Parathyroid adenoma (tissue), 2 donors: Measurements from ENCODE around the gene SPOPL.

Source experiments
- H2AFZ ChIP-seq: fragments of 300-600 bp; sonication (generic); one replicate; pipeline ENCODE4 v1.7.0; 2017; ENCODE audit warnings: antibody characterized with exemption, mild to moderate bottlenecking
- H3K27ac ChIP-seq: fragments of 300-600 bp; sonication (generic); one replicate; pipeline ENCODE4 v1.7.0; 2017
- H3K27me3 ChIP-seq: fragments of 300-600 bp; sonication (generic); one replicate; pipeline ENCODE4 v1.7.0; 2017; ENCODE audit warnings: low read length; ENCODE audit not compliant: control insufficient read depth, insufficient read depth
- H3K36me3 ChIP-seq: fragments of 300-600 bp; sonication (generic); one replicate; pipeline ENCODE4 v1.7.0; 2017; ENCODE audit warnings: low read length; ENCODE audit not compliant: control insufficient read depth, insufficient read depth
- H3K4me1 ChIP-seq: fragments of 300-600 bp; sonication (generic); one replicate; pipeline ENCODE4 v1.7.0; 2017; ENCODE audit warnings: control low read depth
- H3K4me2 ChIP-seq: fragments of 300-600 bp; sonication (generic); one replicate; pipeline ENCODE4 v1.7.0; 2017; ENCODE audit warnings: low read length
- H3K4me3 ChIP-seq: fragments of 300-600 bp; sonication (generic); one replicate; pipeline ENCODE4 v1.7.0; 2017; ENCODE audit warnings: low read depth, low read length
- H3K79me2 ChIP-seq: fragments of 300-600 bp; sonication (generic); one replicate; pipeline ENCODE4 v1.7.0; 2017; ENCODE audit warnings: control low read depth
- H3K9ac ChIP-seq: fragments of 300-600 bp; sonication (generic); one replicate; pipeline ENCODE4 v1.7.0; 2017; ENCODE audit warnings: mild to moderate bottlenecking
- H3K9me3 ChIP-seq: fragments of 300-600 bp; sonication (generic); one replicate; pipeline ENCODE4 v1.7.0; 2017; ENCODE audit warnings: low read length; ENCODE audit not compliant: control insufficient read depth
- TF ChIP-seq, protein P1 (sequence below): fragments of 300-600 bp; sonication (generic); IDR thresholded peaks from one replicate; pipeline ENCODE4 v1.7.0; 2017; ENCODE audit warnings: antibody characterized with exemption, mild to moderate bottlenecking
- donor health status: primary hyperparathyroidism.

Gene SPOPL

DNA sequence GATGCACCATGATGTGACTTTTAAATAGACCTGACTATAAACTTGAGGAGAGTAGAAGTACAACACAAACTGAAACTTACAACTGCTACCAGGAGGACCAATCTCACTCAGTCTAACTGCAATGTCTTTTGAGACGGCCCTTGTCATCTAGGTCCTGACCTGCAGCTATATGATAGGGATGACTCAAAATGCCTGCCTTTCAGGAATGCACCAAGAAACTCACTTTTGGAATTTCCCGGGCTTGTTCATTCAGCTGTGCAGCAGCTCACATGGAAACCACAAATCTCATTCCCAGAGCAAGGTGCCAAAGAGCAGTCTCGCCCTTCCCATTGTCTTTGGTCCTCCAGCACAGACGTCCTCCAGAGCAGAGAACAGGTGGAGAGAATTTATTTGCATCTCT lies 113.7 kb downstream of the SPOPL start:
- H3K9ac ChIP-seq = no peak overlapping the region
- H3K4me3 ChIP-seq = no peak overlapping the region
- TF ChIP-seq, protein P1, sequence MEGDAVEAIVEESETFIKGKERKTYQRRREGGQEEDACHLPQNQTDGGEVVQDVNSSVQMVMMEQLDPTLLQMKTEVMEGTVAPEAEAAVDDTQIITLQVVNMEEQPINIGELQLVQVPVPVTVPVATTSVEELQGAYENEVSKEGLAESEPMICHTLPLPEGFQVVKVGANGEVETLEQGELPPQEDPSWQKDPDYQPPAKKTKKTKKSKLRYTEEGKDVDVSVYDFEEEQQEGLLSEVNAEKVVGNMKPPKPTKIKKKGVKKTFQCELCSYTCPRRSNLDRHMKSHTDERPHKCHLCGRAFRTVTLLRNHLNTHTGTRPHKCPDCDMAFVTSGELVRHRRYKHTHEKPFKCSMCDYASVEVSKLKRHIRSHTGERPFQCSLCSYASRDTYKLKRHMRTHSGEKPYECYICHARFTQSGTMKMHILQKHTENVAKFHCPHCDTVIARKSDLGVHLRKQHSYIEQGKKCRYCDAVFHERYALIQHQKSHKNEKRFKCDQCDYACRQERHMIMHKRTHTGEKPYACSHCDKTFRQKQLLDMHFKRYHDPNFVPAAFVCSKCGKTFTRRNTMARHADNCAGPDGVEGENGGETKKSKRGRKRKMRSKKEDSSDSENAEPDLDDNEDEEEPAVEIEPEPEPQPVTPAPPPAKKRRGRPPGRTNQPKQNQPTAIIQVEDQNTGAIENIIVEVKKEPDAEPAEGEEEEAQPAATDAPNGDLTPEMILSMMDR = no peak
- H2AFZ ChIP-seq = no peak overlapping the region
- no peaks in the 10 kb centered on the region for H3K36me3 ChIP-seq
- no peaks in the 10 kb centered on the region for H3K4me1 ChIP-seq
- H3K4me2 ChIP-seq = no peak overlapping the region
- H3K27me3 ChIP-seq = no peaks in the 10 kb centered on the region
- H3K9me3 ChIP-seq = no peaks in the 10 kb centered on the region
- H3K79me2 ChIP-seq = no peaks in the 10 kb centered on the region
- no peak overlapping the region for H3K27ac ChIP-seq

DNA sequence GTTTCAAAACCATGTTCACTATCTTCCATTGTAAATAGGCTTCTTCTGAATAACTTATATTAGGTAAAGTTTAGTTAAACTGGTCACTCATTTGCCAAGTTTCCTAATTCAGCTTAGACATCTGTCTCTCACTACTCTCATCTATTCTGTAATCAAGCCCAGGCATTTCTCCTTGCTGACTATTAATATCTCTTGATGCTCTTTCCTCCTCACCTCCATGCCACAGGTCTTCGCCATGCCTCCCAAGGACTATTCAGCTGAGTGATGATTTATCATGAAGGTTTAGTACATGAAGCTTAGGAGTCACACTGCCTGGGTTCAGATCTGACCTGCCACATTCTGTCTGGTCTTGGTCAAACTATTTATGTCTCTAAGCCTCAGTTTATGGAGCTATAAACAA lies 115.5 kb downstream of the SPOPL start:
- Histone ChIP-seq H2AFZ (no peak overlapping the region), H3K27ac (no peak overlapping the region), H3K79me2 (no peaks in the 10 kb centered on the region), H3K4me2 (no peak overlapping the region), H3K27me3 (no peaks in the 10 kb centered on the region), H3K4me1 (no peaks in the 10 kb centered on the region), H3K36me3 (no peaks in the 10 kb centered on the region), H3K4me3 (no peak overlapping the region), H3K9me3 (no peaks in the 10 kb centered on the region), H3K9ac (no peak overlapping the region)
- TF ChIP-seq, protein P1 = no peak

DNA sequence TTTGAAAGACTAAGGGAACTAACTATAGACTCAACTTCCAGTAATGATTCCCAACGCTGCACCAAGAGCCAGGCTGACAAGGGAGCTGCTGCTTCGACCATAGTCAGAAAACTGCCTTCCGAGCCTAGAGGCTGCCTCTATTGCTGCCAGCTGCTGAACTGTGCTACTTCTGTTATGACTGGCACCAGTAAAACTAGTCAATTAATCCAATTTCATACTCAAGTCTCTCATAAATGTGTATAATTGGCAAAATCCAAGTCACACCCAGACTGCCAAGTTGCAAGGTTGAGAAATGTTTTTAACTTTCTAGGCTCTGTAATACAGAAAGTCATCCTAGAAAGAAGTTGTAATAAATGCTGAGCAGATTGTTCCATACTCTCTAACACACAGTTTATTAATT lies 117.4 kb downstream of the SPOPL start:
- TF ChIP-seq, protein P1 = no peak

DNA sequence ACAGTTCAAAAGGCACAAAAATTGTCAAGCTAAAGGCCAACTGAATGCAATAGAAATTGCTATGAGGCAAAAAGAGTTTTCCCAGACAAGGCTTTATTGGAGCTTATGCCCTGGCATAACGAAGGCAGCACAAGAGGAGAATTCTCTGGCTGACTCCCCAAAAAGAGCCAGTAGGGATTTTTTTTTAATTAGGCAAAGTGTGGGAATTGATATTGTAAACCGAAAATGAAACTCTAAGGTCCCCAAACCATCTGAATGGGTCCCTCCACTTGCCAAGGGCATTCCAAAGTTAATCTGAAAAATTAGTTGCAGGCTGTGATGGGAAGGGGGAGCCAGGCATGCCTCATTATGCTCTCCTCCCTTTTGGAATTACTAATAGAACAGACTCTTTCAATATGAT lies 118.9 kb downstream of the SPOPL start:
- H3K36me3 ChIP-seq = no peaks in the 10 kb centered on the region

More for the DNA sequence above, 117.4 kb downstream of the SPOPL start:
- H2AFZ ChIP-seq = no peak overlapping the region
- H3K27ac ChIP-seq = no peak overlapping the region
- H3K27me3 ChIP-seq = no peaks in the 10 kb centered on the region
- H3K9ac ChIP-seq = no peak overlapping the region
- no peak overlapping the region for H3K4me2 ChIP-seq
- no peak overlapping the region for H3K4me3 ChIP-seq
- H3K36me3 ChIP-seq = no peaks in the 10 kb centered on the region
- no peaks in the 10 kb centered on the region for H3K9me3 ChIP-seq
- no peaks in the 10 kb centered on the region for H3K4me1 ChIP-seq
- H3K79me2 ChIP-seq = no peaks in the 10 kb centered on the region

DNA sequence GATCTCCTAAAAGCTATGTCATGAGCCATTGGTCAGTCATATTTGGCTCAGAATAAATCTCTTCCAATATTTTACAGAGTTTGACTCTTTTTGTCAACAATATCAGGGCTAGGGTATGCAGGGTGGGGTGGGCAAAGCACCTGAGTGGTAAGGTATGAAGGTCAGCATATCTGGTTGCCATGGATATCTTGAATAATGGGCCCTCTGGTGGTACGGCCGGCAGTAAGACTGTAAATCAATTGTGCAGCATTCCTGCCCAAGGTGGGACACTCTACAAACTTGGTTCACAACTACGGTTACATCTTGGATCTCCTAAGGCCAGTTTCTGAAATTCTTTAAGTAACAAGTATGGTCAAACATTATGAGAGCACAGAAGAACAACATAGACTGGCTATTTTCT lies 119.6 kb downstream of the SPOPL start:
- Histone ChIP-seq H3K79me2 (no peaks in the 10 kb centered on the region), H2AFZ (no peak overlapping the region), H3K4me3 (no peak overlapping the region), H3K4me1 (no peaks in the 10 kb centered on the region), H3K9me3 (no peaks in the 10 kb centered on the region), H3K4me2 (no peak overlapping the region), H3K27me3 (no peaks in the 10 kb centered on the region), H3K36me3 (no peaks in the 10 kb centered on the region), H3K9ac (no peak overlapping the region), H3K27ac (no peak overlapping the region)
- TF ChIP-seq, protein P1 = no peak

More for the DNA sequence above, 118.9 kb downstream of the SPOPL start:
- Histone ChIP-seq H3K9me3 (no peaks in the 10 kb centered on the region), H3K9ac (no peak overlapping the region), H3K27me3 (no peaks in the 10 kb centered on the region), H2AFZ (no peak overlapping the region), H3K79me2 (no peaks in the 10 kb centered on the region), H3K4me2 (no peak overlapping the region), H3K4me3 (no peak overlapping the region), H3K27ac (no peak overlapping the region), H3K4me1 (no peaks in the 10 kb centered on the region)
- TF ChIP-seq, protein P1 = no peak
